ENCODE data around the gene BARX1. TPM values are rescaled to one million over a fixed set of nuclear protein-coding genes. Genes with fewer than 3 reads are reported as not detected.

Gene BARX1
- total and polyA plus RNA-seq, 9 of the 15 experiments (the other 6 are each of a cell fraction or from before 2014, with no cell fraction given): 0.11 to 0.14 TPM; not detected in 7

DNA sequence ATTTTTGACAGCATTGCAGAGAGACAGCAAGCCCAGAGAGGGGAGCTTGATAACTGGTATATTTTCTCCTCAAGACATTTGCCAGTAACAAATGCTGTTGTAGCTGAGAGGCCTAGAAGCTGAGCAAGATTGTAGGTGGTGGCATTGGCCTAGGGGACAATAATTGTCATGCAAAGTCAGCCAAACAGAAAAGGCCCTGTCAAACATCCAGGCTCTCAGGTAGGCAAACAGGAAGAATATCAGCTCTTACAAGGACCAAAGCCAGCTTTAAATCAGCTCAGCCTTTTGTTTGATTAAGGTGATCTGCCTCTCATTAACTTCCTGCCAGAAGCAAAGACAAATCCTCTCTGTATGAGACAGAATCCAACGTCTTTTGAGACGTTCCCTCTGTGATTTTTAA lies 29.7 kb upstream of the BARX1 start:
- Histone ChIP-seq H3K9me1 (ENCODE audit: control insufficient read depth, insufficient read depth, low read length) (no peaks in the 10 kb centered on the region), H3K9me3 (replicated peaks; ENCODE audit: control insufficient read depth, insufficient read depth, low read depth, low read length) (peaks cover 4% of the 10 kb centered on the region), H3K79me2 (ENCODE audit: control insufficient read depth, insufficient read depth, low read length) (no peaks in the 10 kb centered on the region), H3K27me3 (ENCODE audit: control insufficient read depth in 2 of 2, insufficient read depth in 2 of 2, low read length in 2 of 2) (no peaks in the 10 kb centered on the region), H3K9ac (ENCODE audit: insufficient read depth in 1 of 2, low read depth in 2 of 2, low read length in 2 of 2) (no peak overlapping the region), H3K4me1 (replicated peaks in 1 of 2; ENCODE audit: control insufficient read depth in 2 of 2, insufficient read depth in 2 of 2, low read length in 2 of 2) (no peaks in the 10 kb centered on the region), H3K27ac (ENCODE audit: extremely low read depth, low read depth, low read length) (no peak overlapping the region), H3K36me3 (ENCODE audit: control insufficient read depth, insufficient read depth, low read length) (no peaks in the 10 kb centered on the region), H3K4me2 (ENCODE audit: insufficient read depth, low read length) (no peak overlapping the region), H4K20me1 (replicated peaks; ENCODE audit: control insufficient read depth, insufficient read depth, low read length) (no peaks in the 10 kb centered on the region), H2AFZ (ENCODE audit: low read depth, low read length) (no peak overlapping the region), H3K4me3 (no peak overlapping the region)
- CTCF ChIA-PET (ENCODE audit: low intra/inter-chr PET ratio): no interaction called here
- intact Hi-C loops (cut with micrococcal nuclease) (no loop called here), in situ Hi-C loops (cut with MboI) (no loop called here)
- DNase-seq (ENCODE audit: extremely low read depth in 1 of 4, low spot score in 3 of 4): no peak
- POLR2A ChIA-PET: no interaction called here
- FAIRE-seq: no peak
- 0% methylated on average over 2 of the region's 2 CpGs for WGBS (ENCODE audit: insufficient coverage, low coverage, missing lambda C conversion rate)
- ATAC-seq: no peak
- BruUV-seq (replicated peaks): no TSS peak
- TF ChIP-seq NCOA6 (IDR thresholded peaks at IDR 0.05) (no peak), KDM5B (IDR thresholded peaks at IDR 0.05; ENCODE audit: insufficient replicate concordance, low read depth, low read length) (no peak), GATA2 (CRISPR knock-in tag; IDR thresholded peaks at IDR 0.05) (no peak), SUPT5H (IDR thresholded peaks at IDR 0.05) (no peak), HDAC1 (IDR thresholded peaks at IDR 0.05) (no peak), EZH2 (IDR thresholded peaks at IDR 0.05; ENCODE audit: borderline replicate concordance, low read depth, low read length) (no peak), MCM2 (IDR thresholded peaks at IDR 0.05; ENCODE audit: low read depth) (no peak)
- TF ChIP-seq, protein P1, sequence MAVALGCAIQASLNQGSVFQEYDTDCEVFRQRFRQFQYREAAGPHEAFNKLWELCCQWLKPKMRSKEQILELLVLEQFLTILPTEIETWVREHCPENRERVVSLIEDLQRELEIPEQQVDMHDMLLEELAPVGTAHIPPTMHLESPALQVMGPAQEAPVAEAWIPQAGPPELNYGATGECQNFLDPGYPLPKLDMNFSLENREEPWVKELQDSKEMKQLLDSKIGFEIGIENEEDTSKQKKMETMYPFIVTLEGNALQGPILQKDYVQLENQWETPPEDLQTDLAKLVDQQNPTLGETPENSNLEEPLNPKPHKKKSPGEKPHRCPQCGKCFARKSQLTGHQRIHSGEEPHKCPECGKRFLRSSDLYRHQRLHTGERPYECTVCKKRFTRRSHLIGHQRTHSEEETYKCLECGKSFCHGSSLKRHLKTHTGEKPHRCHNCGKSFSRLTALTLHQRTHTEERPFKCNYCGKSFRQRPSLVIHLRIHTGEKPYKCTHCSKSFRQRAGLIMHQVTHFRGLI (CRISPR knock-in tag; IDR thresholded peaks at IDR 0.05): no peak
- TF ChIP-seq, protein P2, sequence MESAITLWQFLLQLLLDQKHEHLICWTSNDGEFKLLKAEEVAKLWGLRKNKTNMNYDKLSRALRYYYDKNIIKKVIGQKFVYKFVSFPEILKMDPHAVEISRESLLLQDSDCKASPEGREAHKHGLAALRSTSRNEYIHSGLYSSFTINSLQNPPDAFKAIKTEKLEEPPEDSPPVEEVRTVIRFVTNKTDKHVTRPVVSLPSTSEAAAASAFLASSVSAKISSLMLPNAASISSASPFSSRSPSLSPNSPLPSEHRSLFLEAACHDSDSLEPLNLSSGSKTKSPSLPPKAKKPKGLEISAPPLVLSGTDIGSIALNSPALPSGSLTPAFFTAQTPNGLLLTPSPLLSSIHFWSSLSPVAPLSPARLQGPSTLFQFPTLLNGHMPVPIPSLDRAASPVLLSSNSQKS (CRISPR knock-in tag; IDR thresholded peaks at IDR 0.05): no peak
- TF ChIP-seq, protein P3, sequence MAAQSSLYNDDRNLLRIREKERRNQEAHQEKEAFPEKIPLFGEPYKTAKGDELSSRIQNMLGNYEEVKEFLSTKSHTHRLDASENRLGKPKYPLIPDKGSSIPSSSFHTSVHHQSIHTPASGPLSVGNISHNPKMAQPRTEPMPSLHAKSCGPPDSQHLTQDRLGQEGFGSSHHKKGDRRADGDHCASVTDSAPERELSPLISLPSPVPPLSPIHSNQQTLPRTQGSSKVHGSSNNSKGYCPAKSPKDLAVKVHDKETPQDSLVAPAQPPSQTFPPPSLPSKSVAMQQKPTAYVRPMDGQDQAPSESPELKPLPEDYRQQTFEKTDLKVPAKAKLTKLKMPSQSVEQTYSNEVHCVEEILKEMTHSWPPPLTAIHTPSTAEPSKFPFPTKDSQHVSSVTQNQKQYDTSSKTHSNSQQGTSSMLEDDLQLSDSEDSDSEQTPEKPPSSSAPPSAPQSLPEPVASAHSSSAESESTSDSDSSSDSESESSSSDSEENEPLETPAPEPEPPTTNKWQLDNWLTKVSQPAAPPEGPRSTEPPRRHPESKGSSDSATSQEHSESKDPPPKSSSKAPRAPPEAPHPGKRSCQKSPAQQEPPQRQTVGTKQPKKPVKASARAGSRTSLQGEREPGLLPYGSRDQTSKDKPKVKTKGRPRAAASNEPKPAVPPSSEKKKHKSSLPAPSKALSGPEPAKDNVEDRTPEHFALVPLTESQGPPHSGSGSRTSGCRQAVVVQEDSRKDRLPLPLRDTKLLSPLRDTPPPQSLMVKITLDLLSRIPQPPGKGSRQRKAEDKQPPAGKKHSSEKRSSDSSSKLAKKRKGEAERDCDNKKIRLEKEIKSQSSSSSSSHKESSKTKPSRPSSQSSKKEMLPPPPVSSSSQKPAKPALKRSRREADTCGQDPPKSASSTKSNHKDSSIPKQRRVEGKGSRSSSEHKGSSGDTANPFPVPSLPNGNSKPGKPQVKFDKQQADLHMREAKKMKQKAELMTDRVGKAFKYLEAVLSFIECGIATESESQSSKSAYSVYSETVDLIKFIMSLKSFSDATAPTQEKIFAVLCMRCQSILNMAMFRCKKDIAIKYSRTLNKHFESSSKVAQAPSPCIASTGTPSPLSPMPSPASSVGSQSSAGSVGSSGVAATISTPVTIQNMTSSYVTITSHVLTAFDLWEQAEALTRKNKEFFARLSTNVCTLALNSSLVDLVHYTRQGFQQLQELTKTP (IDR thresholded peaks at IDR 0.05; ENCODE audit: low read depth in 1 of 2, partially characterized antibody in 2 of 2): no peak
- TF ChIP-seq, protein P4, sequence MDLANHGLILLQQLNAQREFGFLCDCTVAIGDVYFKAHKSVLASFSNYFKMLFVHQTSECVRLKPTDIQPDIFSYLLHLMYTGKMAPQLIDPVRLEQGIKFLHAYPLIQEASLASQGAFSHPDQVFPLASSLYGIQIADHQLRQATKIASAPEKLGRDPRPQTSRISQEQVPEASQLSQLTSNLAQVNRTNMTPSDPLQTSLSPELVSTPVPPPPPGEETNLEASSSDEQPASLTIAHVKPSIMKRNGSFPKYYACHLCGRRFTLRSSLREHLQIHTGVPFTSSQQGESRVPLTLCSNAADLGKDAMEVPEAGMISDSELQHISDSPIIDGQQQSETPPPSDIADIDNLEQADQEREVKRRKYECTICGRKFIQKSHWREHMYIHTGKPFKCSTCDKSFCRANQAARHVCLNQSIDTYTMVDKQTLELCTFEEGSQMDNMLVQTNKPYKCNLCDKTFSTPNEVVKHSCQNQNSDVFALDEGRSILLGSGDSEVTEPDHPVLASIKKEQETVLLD (IDR thresholded peaks at IDR 0.05): no peak
- TF ChIP-seq, protein P5, sequence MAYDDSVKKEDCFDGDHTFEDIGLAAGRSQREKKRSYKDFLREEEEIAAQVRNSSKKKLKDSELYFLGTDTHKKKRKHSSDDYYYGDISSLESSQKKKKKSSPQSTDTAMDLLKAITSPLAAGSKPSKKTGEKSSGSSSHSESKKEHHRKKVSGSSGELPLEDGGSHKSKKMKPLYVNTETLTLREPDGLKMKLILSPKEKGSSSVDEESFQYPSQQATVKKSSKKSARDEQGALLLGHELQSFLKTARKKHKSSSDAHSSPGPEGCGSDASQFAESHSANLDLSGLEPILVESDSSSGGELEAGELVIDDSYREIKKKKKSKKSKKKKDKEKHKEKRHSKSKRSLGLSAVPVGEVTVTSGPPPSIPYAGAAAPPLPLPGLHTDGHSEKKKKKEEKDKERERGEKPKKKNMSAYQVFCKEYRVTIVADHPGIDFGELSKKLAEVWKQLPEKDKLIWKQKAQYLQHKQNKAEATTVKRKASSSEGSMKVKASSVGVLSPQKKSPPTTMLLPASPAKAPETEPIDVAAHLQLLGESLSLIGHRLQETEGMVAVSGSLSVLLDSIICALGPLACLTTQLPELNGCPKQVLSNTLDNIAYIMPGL (CRISPR knock-in tag; IDR thresholded peaks at IDR 0.05): no peak
